DMS114 treated with DMSO at 0.1 percent for 48 hours (cell line): ENCODE data around the gene ASNSD1.

ENCODE experiments used
- DNase-seq: peaks from one replicate; lab custom pipeline; 2025; ENCODE audit not compliant: unreplicated experiment; lab: John Stamatoyannopoulos, UW

Gene ASNSD1

DNA sequence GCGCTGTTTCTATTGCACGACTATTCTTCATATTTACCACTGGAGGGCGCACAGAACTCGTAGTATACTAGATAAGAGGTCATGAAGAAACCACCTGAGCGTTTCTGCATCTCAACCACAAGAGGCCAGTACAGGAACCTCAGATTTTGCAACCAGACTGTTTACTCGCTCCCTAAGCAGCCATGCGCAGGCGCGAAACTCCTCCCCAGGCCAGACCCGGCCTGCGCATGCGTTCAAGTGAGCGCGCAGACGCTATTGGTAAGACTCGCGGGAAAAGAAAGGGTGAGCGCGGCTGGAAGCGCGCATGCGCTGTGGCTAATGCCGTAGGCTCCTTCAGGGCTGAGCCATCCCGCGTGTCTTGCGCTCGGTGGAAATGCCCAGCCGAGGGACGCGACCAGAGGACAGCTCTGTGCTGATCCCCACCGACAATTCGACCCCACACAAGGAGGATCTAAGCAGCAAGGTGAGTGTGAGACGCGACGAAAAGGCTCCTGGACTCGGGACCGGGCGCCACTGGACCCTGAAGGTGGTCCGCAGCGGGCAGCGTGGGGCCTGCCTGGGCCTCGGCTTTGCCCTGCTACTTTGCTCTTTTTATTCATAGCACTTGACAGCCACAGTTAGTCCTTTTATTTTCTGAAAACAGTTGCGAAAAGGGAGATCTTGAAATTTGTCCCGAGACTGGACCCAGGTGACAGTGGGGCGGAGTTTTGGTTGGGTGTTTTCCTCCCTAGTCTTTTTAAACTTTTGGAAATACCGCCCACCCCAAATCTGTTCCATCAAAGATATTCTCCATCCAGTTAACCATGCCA, at the start of gene ASNSD1:
Gene ASNSD1, plus strand, starts transcription at position 312 of the 809 bp plus-strand sequence. CDS start 4,674 bp downstream, outside the sequence.
- DNase-seq, result peak; percentile 99

DNA sequence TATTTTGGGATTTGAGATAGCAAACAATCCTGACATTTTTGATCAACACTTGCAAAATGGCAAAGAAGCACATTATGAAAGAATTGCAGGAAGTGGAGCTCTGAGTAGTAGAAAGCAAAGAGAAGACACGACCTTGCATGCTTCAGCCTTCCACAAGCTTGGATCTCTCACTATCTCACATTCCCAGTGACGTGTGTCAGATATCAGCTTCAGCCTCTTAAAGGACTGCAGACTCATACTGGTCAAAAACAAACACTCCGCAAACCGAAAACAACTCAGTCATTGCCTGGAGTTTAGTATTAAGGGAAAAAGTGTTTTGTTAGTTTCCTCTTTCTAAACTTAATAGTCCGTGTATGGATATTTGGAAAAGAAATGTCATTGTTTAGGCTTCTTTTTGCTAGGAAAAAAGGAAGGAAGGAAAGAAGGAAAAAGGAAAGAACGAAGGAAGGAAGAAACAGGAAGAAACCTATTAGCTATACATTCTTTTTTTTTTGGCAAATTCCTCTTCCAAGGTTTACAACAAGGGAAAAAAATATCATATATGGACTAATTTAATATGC, 48.1 kb upstream of the ASNSD1 start:
- DNase-seq, result peak; percentile 43

DNA sequence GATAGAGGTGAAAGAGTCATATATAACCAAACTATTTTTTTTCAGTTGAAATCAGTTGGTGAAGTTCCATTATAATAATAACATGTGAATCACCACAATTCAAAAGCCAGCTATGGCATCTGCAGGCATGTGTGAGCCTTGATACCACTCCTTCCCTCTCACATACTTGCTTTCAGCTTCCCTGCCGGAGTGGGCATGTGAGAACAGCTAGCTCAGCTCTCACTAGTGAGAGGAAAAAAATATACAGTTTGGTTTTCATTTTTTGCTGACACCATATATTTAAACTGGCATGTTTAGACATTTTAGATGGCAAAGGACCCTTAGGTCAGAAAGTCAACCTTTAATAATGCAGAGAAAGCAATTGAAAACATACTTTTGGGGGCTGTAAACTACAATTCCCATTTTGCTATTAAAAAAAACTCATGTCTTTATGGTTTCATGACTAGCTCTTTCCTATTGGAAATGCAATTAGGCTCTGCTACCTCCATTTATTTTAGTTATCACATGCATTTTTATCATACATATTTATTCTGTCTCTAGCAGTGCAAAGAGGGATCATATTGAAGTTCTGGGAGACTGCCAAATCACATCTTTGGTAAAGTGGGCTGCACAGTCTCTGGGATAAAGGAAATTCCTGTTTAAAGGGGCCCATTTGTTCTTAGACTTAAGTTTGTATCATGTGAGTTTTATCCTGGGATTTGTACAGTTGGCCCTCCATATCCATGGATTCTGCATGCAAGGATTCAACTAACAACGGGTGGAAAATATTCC, 47.4 kb upstream of the ASNSD1 start:
- DNase-seq, result peak; percentile 25

DNA sequence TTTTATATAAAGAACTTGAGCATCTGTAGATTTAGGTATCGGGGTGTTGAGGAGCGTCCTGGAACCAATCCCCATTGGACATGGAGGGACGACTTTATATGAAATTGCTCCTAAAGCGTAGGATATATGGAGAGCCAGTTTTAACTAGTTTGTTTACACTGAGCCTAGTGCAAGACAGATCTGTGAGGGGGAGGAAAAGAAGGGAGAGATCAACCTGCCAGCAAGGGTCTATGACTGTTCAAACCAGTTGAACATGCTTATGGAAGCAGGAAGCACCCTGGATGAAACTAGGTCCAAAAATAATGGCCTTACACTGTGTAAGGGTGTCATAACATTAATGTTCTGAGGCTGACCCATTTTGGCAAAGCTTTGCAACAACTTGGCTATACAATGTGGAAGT, 46.7 kb upstream of the ASNSD1 start:
- DNase-seq, result no peak

DNA sequence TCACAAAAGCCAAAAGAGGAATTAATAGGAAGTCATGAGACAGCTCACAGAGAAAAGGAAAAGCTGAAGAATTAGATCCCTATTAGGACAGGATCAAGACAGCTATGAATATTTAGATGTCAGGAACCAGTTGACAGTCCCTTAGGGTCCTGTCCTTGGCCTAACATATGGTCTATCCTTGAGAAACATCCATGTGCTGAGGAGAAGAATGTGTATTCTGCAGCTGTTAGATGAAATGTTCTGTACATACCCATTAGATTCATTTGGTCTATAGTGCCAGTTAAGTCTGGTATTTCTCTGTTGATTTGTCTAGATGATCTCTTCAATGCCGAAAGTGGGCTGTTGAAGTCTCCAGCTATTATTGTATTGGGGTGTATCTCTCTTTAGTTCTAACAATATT, 43.1 kb upstream of the ASNSD1 start:
- DNase-seq, result no peak

DNA sequence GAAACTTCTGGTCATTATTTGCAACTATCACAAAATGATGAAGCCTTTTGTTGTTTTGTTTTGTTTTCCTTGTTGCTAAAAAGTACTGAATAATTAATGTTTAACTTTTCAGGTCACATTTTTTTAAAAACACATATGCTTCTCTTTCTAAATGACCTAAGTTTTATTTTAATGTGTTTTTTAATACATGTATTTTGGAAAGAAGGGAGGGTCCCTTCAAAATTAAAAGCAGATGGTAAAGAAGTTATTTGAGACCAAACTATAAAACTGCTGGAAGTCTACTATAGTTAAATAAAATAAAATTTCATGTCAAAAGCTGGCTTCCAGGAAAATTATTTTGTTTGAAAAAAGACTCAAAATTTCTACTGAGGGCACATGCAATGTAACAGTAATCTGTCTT, 39.5 kb upstream of the ASNSD1 start:
- no peak for DNase-seq

DNA sequence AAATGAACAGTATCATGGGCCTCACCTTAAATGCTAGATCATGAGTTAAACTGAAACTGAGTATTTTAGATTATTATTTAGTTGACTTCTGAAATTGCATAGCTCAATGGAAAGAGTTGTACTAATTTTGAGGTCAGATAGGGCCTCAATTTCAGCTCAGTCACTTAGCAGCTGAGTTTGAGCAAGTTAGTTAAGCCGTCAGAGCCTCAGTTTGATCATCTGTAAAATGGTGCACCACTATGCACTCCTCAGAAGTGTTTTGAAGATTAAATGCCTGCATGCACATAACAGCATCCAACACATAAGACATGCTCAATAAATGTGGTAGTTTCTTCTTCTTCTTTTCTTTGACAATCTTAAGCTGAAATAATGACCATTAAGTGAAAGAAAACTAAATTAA, 38.2 kb upstream of the ASNSD1 start:
- no peak for DNase-seq

DNA sequence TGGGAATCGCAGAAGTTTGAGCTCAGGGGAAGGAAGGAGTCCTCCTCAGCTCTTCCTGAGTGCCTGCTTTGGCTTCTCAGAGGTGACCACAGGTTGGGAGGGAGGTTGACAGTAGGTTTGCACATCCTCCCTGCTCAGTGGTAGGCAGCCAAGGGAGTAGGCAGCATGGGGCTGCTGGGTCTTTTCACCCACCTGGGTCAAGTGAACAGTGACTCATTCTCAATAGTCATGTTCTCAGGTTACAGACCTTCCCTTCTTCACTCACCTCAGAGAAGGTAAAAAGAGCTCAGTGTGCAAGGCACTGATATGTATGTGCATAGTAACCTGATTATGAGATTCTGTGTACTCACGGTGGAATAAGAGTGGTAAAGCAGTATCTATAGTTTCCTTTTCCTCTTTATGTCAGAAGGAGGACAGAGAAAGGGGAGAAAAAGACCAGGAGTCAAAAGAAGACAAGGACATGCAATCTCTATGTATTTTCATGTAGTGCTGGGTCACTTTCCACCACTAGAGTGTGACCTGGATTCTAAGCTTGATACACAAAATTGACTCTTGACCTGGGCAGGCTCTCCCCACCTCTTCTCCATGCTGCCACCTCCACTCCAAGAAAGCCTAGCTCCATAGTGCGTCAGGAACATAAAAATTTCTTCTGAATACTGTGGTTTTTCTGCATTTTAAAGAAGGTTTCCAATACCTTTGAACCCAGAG, 36.5 kb upstream of the ASNSD1 start:
- DNase-seq, result no peak

DNA sequence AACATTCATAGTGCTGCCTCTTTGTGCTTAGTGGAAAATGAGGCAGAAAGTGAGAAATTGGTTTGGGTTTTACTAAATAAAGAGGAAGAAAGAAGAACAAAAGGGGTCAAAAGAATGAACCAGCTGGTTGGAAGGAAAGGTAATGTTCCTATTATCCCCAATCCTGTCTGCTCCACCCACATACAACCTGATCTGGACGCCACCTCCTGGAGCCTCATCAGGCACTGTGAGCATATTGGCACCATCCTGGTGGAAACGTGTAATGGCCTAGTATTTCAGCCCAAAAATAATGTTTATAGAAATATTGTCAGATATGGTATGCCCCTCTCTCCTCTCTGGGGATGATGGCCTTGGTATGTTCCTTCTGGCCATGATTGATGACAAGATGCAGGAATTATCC, 35.6 kb upstream of the ASNSD1 start:
- DNase-seq, result no peak

DNA sequence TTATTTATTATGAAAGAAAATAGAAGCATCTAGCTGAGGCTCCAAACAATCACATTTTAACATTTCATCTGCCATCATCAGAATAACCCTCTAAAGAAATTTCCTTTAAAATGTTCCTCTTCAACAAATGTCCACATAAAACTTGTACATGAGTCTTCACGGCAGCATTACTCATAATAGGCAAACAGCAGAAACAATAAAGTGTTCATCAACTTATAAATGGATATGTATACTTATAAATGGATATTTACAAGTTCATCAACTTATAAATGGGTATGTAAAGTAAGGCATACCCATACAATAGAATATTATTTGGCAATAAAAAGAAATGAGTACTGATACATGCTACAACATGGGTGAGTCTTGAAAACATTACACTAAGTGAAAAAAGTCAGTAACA, 33.5 kb upstream of the ASNSD1 start:
- DNase-seq, result no peak

DNA sequence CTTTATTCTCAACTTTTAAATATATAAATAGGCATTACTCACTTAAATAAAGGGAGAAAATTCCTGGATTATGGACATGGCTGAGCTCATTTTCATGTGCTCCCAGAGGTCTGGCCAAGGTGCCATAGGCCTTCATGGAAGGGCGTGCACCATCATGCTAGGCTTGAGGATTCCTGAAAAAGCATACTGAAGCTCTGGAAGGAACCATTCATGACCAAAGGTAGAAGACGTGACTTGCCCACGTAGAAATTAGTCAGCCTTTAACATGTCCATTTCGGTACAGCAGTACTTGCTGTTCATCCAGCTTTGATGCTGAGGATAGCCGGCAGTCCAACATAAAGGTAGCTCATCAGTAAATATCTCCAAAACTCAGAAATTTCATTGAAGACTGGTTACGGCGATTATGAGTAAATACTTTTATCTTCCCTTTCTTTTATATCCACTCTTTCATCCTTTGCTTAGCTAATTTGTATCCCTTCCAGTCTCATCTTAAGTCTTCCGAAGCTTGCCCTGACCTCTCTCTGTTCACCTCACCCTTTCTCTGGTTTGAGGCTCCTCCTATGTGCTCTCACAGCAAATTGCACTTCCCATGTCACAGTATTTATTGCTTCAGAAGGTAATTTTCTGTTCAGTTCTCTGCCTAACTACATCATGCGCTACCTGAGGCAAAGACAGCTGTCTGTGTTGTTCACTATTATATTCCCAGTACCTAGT, 32.3 kb upstream of the ASNSD1 start:
- DNase-seq, result no peak

DNA sequence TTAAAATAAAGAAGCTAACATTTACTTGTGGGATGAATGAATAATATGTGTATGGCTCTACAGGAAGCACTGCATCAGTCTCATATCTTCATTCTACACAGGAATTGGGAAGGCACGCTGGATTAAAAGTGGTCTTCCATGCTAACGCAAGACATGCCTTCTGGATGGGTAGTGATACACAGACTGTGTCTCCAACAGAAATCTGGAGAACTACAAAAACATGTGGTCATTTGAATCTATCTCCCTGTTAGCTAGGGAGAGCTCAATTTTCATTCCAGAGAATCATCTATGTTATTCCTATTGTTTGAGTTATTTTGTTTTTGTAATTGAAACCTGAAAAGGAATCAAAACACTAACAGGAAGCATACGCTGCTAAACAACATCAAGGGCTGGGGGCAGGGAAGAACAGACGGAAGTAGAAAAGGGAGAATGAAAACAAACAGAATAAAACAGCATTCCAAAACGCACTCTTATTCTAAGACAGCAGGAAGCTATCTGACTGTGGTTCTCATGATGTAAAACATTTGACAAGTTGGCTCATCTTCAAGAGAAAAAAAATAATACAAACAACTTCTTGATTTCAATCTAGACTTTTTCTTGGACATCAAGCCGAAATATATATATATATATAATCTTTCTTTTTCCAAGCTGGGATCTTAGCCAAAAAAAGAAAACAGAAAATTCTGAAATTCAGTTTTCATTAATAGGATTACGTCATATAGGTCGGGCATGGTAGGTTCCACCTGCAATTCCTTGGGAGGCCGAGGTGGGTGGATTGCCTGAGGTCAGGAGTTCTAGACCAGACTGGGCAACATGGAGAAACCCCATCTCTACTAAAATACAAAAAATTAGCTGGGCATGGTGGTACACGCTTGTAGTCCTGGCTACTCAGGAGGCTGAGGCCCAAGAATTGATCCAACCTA, 31.5 kb upstream of the ASNSD1 start:
- no peak for DNase-seq

DNA sequence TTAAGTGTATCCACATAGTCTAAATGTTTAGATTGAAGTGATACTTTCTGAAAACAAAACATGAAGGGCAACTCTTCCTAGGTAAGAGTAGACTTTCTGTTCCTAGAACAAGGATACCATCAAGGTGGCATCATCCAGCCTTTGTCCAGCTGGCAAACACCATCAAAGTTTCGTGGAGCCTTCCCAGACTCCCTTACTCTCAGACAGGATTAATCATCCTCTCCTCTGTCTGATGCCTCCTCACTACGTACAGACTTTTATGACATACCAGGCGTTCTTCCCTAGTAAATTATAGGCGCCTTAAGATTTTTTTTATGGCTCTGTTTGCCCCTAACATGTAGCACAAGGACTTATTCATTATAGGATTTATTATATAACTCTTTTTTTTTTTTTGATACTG, 29.4 kb upstream of the ASNSD1 start:
- DNase-seq, result no peak

DNA sequence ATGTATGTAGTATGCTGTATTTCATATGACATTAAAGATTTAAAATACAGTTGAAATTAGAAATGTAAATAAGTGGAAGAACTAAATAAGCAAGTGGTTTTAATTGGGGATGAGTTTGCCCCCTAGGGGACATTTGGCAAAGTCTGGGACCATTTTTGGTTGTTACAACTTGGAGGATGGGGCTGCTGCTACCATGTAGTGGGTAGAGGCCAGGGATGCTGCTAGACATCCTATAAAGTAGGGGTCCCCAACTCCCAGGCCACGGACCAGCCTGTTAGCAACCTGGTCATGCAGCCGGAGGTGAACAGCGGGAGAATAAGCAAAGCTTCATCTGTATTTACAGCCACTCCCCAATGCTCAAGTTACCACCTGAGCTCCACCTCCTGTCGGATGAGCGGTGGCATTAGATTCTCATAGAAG, 27.9 kb upstream of the ASNSD1 start:
- DNase-seq, result no peak

DNA sequence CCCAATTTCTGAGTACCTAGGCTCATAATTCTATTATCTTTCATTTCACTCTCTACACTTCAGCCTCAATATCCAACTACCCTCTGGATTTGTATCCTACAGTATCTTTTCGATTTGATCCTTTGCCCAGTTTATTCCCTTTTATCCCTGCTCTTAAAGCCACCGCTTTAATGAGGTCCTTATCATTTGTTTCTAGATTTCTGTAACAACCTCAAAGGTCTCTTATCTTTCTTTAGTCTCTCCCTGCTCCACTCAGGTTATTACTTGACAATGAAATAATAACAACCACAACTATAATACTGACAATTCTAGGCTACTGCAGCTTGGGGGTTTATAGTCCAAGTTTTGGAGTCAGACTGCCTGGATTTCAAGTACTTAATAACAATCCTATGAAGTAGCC, 25.9 kb upstream of the ASNSD1 start:
- DNase-seq, result no peak

DNA sequence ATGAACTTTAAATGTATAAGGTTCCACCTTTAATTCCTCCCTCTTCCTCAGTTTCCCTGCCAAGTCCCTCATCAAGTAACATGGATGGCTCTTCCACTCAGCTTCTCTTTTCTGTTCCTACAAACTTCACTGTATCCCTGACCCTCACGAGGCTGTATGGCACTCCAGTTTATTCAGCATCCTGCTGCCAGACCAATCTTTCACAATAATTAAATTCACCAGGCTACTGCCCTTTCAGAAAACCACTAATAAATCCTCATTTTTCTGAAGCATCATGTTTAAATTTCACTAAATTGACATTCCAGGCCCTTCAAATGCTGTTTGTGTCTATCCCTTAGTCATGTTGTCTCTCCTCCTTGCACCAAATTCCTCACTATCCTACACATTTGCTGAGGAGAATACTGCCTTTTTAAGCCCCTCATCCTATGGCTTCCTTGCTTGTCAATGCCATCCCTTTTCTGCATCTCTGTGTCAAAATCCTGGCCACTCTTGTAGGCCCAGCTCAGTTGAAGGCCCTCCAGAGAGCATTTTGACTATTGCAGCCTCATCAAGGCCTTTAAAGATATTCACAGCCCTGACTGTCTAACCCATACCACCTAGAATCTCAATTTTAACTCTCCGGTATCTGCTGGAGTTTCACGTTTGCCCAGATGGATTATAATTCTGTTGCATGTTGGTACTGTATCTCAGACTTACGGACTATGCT, 22.8 kb upstream of the ASNSD1 start:
- no peak for DNase-seq

DNA sequence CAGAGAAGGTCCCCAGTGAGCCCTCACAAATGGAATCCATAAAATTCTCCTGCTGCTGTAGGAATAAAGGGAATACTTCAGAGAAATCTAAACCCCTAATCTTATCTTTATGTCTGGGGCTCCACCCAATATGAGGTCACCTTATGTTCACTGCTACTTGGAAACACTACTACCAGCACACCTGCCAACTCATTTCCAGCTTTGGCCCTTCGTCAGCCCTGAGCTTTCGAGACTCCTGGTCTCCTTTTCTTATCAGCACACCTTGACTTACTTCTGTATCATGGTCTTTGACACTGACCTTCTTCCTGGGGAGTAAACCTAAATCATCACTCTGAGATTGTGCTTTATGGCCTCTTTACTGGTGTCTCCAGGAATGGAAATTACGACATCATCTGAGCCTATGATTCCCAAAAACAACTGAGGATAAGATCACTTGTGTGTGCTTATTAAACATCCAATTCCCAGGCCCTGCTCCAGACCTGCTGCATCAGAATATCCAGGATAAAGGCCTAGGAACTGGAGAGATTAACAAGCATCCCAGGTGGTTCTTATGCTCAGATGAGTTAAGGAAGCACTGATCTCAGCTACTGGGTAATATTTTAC, 22.2 kb upstream of the ASNSD1 start:
- no peak for DNase-seq

DNA sequence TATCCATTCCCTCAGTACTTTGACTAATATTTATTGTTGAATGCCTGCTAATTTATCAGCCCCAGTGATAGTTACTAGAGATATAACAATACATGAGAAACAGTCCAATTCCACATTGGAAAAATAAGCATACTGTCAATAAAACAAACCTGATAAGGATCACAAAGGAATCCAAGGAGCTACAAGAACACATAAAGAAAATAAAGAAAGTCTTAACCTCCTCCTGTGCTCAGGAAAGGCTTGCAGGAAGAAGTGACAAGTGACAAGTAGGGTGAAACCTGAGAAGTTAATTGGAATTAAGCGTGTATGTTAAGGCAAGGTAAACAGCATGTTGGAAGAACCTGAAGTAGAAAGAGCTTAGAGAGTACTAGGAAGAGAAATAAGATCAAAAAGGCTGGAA, 20.3 kb upstream of the ASNSD1 start:
- no peak for DNase-seq

DNA sequence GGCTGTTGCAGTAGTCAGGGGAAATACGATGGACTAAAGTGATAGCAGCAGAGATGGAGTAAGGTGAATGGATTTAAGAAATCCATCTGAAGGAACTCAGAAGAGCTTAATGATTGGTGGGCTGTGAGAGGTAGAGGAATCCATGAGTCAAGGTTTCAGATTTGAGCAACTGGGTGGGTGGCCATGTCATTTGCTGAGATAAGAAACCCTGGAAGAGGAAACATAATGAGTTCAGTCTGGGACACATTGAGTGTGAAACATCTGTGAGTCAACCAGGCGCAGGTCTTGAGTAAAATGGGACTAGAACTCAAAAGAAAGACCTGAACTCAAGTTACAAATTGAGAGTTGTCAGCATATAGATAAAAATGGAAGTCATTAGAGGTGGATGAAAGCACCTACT, 19.7 kb upstream of the ASNSD1 start:
- DNase-seq, result no peak
